HG02943 (cell line): ENCODE results near the gene CPEB4.

Experiments
- ATAC-seq: cut with Tn5 transposase; IDR thresholded peaks from one replicate; pipeline ENCODE4 v1.9.1; 2021; ENCODE audit warnings: mild to moderate bottlenecking, low read depth, moderate library complexity; ENCODE audit not compliant: unreplicated experiment

Gene CPEB4

GRCh38 chr5:173940269-173940668, 52.1 kb downstream of the CPEB4 start:
- no peak for ATAC-seq

GRCh38 chr5:173941102-173941501, 53.0 kb downstream of the CPEB4 start:
- ATAC-seq = no peak

GRCh38 chr5:173941758-173942401, 53.7 kb downstream of the CPEB4 start:
- no peak for ATAC-seq

GRCh38 chr5:173944511-173944910, 56.4 kb downstream of the CPEB4 start:
- ATAC-seq = no peak

- ATAC-seq = no peak
These were observed 57.0 kb downstream of the CPEB4 start for GRCh38 chr5:173945160-173945559.

DNA sequence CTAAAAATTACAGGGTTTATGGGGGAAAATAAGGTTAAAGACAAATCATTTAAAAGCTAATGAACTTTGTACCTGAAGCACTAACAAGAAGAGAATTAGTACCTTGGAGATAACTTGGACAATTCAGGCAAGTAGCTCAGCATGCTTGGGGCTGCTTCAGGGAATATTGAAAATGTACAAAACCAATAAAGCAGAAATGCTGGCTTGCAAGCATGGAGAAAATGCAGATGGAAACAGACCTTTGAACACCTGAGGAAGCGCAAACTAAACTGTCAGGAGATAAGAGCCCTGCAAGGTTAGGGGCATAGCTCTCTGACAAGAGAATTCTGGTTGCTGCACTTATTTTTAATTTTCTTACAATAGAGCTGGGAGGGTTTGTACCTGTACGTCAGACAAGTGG, 58.2 kb downstream of the CPEB4 start:
- ATAC-seq = no peak

GRCh38 chr5:173950829-173951228, 62.7 kb downstream of the CPEB4 start:
- ATAC-seq = no peak

DNA sequence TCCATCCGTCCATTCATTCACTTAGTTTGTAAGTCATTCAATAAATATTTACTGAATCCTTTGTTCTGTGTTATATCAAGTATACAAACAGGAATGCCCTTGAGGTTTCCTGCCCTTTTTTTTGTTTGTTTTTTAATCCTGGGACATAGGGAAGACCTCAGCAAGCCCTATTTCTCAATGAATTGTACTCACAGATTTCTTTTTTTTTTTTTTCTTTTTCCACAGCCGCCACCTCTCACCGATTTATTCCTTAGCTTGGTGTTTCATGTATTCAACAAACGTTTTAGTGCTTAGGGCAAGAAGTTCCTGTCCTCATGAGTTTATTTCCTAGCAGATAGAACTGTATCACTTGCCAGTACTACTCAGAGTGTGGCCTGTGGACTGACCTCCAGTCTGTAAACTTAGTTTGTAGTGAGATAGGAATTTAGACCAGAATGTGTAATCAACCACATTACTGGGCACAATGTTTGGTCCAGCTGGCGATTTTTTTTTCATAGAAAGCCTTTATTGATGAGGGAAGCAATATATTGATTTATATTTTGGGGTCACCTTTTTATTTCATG, 65.5 kb downstream of the CPEB4 start:
- no peak for ATAC-seq

- no peak for ATAC-seq
These were observed 66.7 kb downstream of the CPEB4 start for GRCh38 chr5:173954671-173955521.

GRCh38 chr5:173960986-173961385, 72.8 kb downstream of the CPEB4 start:
- ATAC-seq = no peak

- no peak for ATAC-seq
These were observed 73.3 kb downstream of the CPEB4 start for GRCh38 chr5:173961418-173961817.

DNA sequence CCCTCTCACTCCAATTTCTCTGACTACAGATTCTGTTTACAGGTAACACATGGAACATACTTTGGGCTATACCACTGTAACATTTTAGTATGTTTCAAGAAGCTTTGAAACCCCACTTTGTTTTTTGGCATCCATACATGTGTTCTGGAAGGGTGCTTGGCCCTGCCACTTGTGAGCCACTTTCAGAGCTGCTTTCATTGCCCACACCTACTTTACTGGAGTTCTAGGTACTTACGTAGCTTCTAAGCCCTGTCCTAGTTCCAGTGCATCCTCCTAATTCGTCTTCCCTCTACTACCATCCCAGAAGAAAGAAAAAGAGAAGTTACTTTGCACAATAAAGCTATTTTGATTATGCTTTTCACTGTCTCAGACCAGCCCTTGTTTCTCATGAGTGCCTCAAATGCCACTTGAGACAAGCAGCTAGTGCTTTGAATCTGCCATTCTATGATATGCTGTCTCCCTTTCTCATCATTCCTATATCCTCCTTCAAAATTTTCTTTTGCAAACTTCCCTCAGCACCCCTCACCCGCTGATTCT, 74.4 kb downstream of the CPEB4 start:
- no peak for ATAC-seq

DNA sequence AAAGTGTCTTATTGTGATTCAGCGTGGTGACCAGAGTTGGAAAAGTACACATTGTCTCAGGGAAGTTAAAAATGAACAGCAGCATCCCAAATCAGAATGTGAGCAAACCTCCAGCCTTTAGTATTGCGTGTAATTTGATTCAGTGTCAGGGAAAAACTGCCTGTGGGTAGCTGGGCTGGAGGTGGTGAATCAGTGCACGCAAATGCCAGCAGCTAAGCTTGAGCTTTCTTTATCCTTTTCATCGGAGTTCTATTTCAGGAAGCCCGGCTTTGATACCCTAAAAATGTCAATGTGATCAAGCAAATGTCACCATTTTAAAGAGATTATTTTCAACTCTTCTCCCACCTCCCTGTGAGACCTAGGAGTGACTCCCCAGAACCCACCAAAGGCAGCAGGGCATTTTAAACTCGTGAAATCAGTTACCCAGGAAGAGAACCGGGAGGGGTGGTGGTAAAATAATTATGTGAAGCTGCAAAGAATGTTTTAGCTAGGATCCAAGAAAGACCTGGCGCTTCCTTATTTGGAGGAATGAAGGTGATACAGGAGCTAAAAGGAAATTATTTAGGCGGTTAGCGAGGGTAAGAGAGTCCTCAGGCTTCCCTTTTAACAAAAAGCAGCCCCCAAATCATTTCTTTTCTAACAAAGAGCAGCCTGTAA, 75.2 kb downstream of the CPEB4 start:
- ATAC-seq = no peak

GRCh38 chr5:173963867-173964441, 75.8 kb downstream of the CPEB4 start:
- ATAC-seq = no peak

- no peak for ATAC-seq
These were observed 76.4 kb downstream of the CPEB4 start for GRCh38 chr5:173964506-173964905.

DNA sequence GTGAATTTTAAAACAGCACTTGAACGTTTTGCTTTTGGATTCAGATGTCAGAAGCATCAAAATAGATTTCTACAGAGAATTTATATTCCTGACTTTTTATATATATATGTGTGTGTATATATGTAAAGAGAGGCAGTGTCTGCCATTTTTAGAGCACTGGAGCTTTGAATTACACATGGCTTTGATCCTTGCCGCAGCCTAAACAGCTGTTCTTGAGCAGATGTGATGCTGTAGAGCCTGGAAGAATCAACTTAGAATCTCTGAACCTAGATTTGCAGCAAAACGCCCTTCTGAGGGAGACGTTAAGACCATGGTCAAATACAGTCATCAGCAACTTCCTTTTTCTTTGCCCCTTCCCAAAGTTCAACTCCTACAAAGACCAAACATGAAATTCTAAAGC, 79.1 kb downstream of the CPEB4 start:
- no peak for ATAC-seq

DNA sequence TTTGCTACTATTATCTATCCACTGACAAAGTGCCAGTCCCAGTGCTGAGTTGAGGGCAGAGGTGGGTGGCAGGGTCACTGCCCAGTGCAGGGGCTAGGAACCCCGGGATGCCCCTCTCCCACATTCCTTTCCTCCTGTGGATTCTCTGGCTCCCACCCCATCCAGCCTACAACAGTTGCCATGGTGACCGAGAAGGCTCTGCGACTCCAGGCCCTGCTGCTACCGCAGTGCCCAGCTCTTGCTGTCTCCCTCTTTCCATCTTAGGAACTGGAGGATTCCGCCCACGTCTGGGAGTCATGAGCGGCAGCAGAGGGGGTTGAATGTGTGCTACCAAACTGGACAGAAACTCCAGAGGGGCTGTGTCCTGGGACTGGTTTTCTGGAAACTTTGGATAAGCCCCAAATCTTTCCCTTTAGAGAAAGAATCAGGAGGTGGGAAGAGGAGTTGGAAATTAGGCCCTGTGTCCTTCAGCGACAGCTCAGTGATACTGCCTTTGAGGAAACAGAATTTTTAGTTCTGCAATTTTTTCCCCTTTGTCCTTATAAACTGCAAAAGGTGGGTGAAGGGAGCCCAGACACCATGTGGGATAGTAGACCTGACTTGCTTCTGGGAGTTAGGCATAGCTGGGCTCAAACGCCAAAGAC, 80.1 kb downstream of the CPEB4 start:
- ATAC-seq = no peak

- no peak for ATAC-seq
These were observed 81.3 kb downstream of the CPEB4 start for GRCh38 chr5:173969167-173970049.
